GM06990 (cell line): Measurements from ENCODE around the gene TSGA10.

ENCODE experiments used
- DNase-seq: peaks from one replicate; pipeline ENCODE4 v3.0.0-alpha.2; 2011; ENCODE audit not compliant: insufficient read length; ENCODE audit errors: extremely low read depth
- H3K27me3 ChIP-seq: replicated peaks from 2 replicates; pipeline ENCODE4 v1.6.0; 2011; ENCODE audit warnings: low read length; ENCODE audit not compliant: control insufficient read depth, insufficient read depth
- H3K36me3 ChIP-seq: 2 replicates; pipeline ENCODE4 v1.5.1; 2011; ENCODE audit warnings: low read length; ENCODE audit not compliant: control insufficient read depth, insufficient read depth
- H3K4me3 ChIP-seq: replicated peaks from 2 replicates; pipeline ENCODE4 v1.5.1; 2011; ENCODE audit warnings: low read depth, mild to moderate bottlenecking, control low read depth, low read length
- TF ChIP-seq, protein P1 (sequence below): IDR thresholded peaks from 2 replicates; pipeline ENCODE4 v1.5.1; 2011; ENCODE audit warnings: low read length, control low read depth, mild to moderate bottlenecking, inconsistent platforms; ENCODE audit not compliant: insufficient read depth, poor library complexity, severe bottlenecking

The TSGA10 gene

DNA sequence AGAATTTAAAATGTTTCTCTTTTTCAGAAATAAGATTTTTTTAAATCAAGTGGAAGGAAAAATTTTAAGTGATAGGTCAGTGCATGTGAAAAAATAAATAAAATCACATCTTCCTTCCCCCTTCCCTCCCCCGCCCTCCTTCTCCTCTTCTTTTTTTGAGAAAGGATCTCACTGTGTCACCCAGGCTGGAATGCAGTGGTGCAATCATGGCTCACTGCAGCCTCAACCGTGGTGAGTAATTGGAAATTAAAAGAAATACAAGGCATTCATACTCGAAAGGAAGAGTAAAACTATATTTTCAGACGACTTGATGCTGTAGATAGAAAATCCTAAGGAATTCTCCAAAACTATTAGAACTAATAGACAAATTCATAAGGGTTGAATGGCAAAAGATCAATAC is 201.8 kb downstream of the TSGA10 start:
- DNase-seq: no peak
- Histone ChIP-seq H3K27me3 (no peaks in the 10 kb centered on the region), H3K36me3 (no peaks in the 10 kb centered on the region), H3K4me3 (no peak overlapping the region)
- TF ChIP-seq, protein P1, sequence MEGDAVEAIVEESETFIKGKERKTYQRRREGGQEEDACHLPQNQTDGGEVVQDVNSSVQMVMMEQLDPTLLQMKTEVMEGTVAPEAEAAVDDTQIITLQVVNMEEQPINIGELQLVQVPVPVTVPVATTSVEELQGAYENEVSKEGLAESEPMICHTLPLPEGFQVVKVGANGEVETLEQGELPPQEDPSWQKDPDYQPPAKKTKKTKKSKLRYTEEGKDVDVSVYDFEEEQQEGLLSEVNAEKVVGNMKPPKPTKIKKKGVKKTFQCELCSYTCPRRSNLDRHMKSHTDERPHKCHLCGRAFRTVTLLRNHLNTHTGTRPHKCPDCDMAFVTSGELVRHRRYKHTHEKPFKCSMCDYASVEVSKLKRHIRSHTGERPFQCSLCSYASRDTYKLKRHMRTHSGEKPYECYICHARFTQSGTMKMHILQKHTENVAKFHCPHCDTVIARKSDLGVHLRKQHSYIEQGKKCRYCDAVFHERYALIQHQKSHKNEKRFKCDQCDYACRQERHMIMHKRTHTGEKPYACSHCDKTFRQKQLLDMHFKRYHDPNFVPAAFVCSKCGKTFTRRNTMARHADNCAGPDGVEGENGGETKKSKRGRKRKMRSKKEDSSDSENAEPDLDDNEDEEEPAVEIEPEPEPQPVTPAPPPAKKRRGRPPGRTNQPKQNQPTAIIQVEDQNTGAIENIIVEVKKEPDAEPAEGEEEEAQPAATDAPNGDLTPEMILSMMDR: no peak

DNA sequence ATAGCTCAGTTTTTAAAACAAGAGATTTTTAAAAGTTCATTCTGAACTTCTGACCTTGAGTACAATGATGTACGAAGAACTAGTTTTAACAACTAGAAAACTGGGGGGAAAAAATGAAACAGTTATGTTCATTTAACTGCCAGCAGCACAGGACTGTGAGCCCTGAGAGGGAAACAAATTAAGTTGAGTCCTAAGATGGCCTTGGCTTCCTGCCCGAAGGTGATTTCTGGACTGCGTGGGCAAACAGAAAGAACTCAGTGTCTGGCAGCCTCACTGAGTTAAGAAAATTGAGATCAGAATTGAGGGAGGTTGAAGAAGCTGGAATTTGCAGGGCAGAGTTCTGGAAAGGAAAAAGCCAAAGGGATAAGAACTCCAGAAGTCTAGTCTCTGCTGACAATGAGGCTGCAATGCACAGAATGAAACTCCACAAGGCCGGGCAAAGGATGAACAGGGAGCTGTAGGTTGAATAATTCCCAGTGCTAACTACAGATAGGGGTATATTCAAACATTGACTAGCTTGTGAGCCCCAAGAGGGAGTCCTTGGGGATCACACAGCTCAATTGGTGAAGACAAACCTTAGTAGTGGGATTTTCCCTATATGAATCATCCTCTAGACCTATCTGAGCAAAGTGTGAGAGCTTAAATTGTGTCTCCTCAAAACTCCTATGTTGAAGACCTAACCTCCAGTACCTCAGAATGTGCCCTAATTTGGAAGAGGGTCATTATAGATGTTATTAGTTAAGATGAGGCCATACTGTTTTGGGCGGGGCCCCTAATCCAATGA is 205.6 kb downstream of the TSGA10 start:
- DNase-seq: no peak
- no peak overlapping the region for H3K4me3 ChIP-seq
- TF ChIP-seq, protein P1: no peak
- no peaks in the 10 kb centered on the region for H3K27me3 ChIP-seq
- no peaks in the 10 kb centered on the region for H3K36me3 ChIP-seq

DNA sequence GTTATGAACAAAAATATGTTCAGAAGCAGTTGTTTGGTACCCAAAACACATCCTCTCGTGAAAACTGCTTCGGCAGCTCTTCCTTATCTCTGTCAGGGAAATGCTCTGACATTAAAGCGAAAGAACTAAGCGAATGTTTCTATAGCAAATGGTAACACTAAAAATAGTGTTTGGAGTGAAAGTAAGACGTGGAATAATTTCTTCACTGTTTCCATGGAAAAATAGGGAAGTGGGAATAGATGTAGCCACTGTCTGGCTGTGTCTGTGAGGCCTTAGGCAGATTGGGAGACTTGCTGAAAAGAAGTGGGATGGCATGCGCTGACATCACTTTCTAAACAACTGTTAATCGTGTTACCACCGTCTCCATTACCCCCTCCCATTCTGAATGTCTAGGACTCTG is 207.2 kb downstream of the TSGA10 start:
- Histone ChIP-seq H3K36me3 (no peaks in the 10 kb centered on the region), H3K27me3 (no peaks in the 10 kb centered on the region), H3K4me3 (no peak overlapping the region)
- DNase-seq: no peak
- TF ChIP-seq, protein P1: no peak
